ENCODE measurements around the gene PPP5C.

- TF ChIP-seq CTCF (IDR thresholded peaks at IDR 0.05) (no peak), ZFX (IDR thresholded peaks at IDR 0.05; ENCODE audit: borderline replicate concordance) (no peak)
Observed at GRCh38 chr19:46390121-46390858, 43.4 kb downstream of the PPP5C start.
